ENCODE data around the gene GRK3.
"Not testable (repeated sequence)": the region's sequence is repeated elsewhere in the genome, so short reads cannot be mapped to it uniquely, and the experiment has no call there.

Gene GRK3

GRCh38 chr22:25696763-25697162 lies 132.3 kb downstream of the GRK3 start:
- no peak for DNase-seq (ENCODE audit: low read depth in 1 of 2, low spot score in 1 of 2)
- TF ChIP-seq JUND (IDR thresholded peaks at IDR 0.05; ENCODE audit: low read depth), result no peak
- in situ Hi-C loops (cut with HindIII; ENCODE audit: low pct_unique_long_range_greater_than_20kb, low sequenced_read_pairs), result no loop called here

- in situ Hi-C loops (cut with HindIII; ENCODE audit: low pct_unique_long_range_greater_than_20kb, low sequenced_read_pairs), result no loop called here
- no peak for DNase-seq (ENCODE audit: low read depth in 1 of 2, low spot score in 1 of 2)
- no peak for TF ChIP-seq JUND (IDR thresholded peaks at IDR 0.05; ENCODE audit: low read depth)
Observed at GRCh38 chr22:25697181-25697664, 132.7 kb downstream of the GRK3 start.

DNA sequence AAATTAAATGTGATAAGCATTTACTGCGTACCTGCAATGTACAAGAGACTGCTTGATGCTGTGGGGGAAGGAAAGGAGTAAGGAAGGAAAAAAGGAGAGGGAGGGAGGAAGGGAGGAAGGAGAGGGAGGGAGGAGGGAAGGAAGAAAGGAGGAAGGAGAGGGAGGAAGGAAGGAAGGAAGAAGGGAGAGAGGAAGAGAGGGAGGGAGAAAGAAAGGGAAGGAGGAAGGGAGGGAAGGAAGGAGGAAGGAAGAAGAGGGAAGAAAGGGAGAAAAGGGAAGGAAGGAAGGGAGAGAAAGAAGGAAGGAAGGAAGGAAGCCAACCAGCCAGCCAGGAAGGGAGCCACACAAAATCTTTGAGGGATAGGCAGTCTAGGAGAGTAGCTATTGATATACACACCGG lies 133.5 kb downstream of the GRK3 start:
- in situ Hi-C loops (cut with HindIII; ENCODE audit: low pct_unique_long_range_greater_than_20kb, low sequenced_read_pairs), result no loop called here
- DNase-seq (ENCODE audit: low read depth in 1 of 2, low spot score in 1 of 2), result no peak
- TF ChIP-seq JUND (IDR thresholded peaks at IDR 0.05; ENCODE audit: low read depth), result no peak

- DNase-seq (ENCODE audit: low read depth in 1 of 2, low spot score in 1 of 2), result no peak
- TF ChIP-seq JUND (IDR thresholded peaks at IDR 0.05; ENCODE audit: low read depth), result no peak
- in situ Hi-C loops (cut with HindIII; ENCODE audit: low pct_unique_long_range_greater_than_20kb, low sequenced_read_pairs), result no loop called here
Observed at GRCh38 chr22:25698461-25698860, 134.0 kb downstream of the GRK3 start.

DNA sequence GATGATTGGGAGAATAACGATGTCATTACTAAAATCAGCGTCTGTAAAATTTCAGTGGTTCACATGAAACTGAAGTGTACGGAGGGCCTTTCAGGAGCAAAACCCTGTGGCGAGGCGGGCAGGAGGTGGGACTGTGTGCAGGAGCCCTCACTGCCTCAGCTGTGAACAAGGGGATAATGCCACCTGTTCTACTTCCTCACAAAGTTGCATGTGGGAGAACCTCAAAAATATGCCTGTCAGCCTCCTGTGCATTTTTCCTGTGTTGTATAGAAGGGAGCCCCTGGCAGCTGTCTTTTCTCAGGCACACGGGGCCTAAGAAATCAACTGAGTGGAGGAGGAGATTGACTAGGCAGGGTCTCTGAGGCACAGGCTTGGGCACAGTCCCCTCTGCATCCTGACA lies 134.5 kb downstream of the GRK3 start:
- in situ Hi-C loops (cut with HindIII; ENCODE audit: low pct_unique_long_range_greater_than_20kb, low sequenced_read_pairs), result no loop called here
- no peak for TF ChIP-seq JUND (IDR thresholded peaks at IDR 0.05; ENCODE audit: low read depth)
- no peak for DNase-seq (ENCODE audit: low read depth in 1 of 2, low spot score in 1 of 2)

DNA sequence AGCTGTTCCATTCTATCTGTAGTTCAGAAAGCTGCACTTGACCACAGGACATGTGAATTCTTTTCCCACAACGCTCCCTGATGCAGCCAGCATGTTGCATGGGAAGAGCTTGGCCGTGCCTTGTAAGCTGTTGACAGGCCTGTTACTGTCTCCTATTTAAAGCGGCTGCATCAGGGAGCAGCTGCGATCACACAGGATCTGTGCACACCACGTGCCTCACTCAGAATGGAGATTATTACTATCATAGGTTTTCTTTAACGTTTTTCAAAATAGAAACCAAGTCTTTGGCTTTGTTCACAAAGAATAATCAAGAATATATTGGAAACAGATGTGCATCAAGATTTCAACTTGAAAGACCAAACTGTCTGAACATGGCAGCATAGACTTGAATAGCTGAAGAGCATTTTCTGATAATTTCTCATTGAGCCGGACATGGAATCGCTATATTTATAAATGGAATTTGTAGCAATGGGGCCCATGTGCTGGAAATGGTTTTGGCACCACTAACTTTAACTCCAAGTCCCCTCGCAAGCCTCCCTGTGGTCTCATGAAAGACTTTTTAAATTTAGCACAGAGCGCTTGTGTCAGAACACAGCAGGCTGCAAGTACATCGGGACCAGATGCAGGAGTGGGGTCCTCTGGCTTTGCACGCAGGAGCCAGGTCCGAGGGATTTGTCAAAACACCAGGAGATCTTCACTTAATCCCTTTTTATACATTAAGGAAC lies 136.7 kb downstream of the GRK3 start:
- in situ Hi-C loops (cut with HindIII; ENCODE audit: low pct_unique_long_range_greater_than_20kb, low sequenced_read_pairs), result no loop called here
- no peak for TF ChIP-seq JUND (IDR thresholded peaks at IDR 0.05; ENCODE audit: low read depth)
- no peak for DNase-seq (ENCODE audit: low read depth in 1 of 2, low spot score in 1 of 2)

DNA sequence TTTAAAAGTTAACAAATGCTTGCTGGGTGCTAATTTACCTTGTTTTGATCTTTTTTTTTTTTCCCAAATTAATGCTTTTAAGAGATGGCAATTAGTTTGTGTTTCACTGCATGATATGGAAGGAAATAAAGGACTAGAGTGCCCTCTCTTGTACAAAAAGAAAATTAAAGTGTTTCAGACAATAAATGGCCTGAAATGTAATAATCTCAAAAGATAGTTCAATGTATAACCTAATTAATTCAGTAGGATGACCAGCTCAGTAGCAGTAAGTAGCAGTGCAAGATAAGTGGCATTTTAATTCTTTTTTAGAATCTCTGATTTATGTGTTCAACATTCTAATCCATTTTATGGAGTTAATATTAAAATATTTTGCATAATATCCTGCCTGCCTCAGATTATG lies 137.6 kb downstream of the GRK3 start:
- peak; percentile 11 to 18 for DNase-seq (ENCODE audit: low read depth in 1 of 2, low spot score in 1 of 2)
- no peak for TF ChIP-seq JUND (IDR thresholded peaks at IDR 0.05; ENCODE audit: low read depth)
- in situ Hi-C loops (cut with HindIII; ENCODE audit: low pct_unique_long_range_greater_than_20kb, low sequenced_read_pairs), result no loop called here

- no peak for DNase-seq (ENCODE audit: low read depth in 1 of 2, low spot score in 1 of 2)
- TF ChIP-seq JUND (IDR thresholded peaks at IDR 0.05; ENCODE audit: low read depth), result no peak
- in situ Hi-C loops (cut with HindIII; ENCODE audit: low pct_unique_long_range_greater_than_20kb, low sequenced_read_pairs), result no loop called here
Observed at GRCh38 chr22:25702571-25703167, 138.2 kb downstream of the GRK3 start.

DNA sequence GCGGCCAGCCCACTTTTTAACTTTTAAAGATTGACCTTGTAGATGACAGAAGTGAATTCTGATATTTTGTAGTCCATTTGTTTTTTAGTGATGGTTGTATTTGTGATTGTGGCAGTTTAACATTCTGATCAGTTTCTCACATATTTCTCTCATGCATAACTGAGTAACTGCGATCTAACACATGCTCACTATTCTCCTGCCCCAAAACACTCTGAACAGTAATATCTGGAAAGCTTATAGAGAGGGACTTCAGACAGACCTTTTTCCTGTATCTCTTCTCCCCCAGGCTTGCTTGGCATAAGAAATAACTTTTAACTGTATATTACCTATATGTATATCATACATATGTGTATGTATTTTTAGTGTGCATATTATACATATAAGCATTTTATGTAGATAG lies 140.2 kb downstream of the GRK3 start:
- TF ChIP-seq JUND (IDR thresholded peaks at IDR 0.05; ENCODE audit: low read depth), result no peak
- in situ Hi-C loops (cut with HindIII; ENCODE audit: low pct_unique_long_range_greater_than_20kb, low sequenced_read_pairs), result no loop called here
- no peak for DNase-seq (ENCODE audit: low read depth in 1 of 2, low spot score in 1 of 2)

GRCh38 chr22:25706197-25706596 lies 141.7 kb downstream of the GRK3 start:
- in situ Hi-C loops (cut with HindIII; ENCODE audit: low pct_unique_long_range_greater_than_20kb, low sequenced_read_pairs), result no loop called here
- no peak for DNase-seq (ENCODE audit: low read depth in 1 of 2, low spot score in 1 of 2)
- TF ChIP-seq JUND (IDR thresholded peaks at IDR 0.05; ENCODE audit: low read depth), result no peak

DNA sequence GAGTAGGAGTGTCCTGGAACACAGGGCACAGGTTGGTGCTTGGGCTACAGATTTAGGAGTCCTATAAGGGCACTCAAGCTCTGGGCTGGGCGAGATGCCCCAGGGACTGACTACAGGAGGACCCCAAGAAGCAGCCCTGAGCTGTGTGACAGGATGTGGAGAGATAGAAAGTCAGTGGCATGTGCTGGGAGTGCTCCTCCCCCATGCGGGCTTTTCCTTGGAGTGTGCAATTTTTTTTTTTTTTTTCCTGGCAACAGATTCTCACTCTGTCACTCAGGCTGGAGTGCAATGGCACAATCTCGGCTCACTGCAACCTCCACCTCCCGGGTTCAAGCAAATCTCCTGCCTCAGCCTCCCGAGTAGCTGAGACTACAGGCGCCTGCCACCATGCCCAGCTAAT lies 144.0 kb downstream of the GRK3 start:
- in situ Hi-C loops (cut with HindIII; ENCODE audit: low pct_unique_long_range_greater_than_20kb, low sequenced_read_pairs), result not testable (repeated sequence)

DNA sequence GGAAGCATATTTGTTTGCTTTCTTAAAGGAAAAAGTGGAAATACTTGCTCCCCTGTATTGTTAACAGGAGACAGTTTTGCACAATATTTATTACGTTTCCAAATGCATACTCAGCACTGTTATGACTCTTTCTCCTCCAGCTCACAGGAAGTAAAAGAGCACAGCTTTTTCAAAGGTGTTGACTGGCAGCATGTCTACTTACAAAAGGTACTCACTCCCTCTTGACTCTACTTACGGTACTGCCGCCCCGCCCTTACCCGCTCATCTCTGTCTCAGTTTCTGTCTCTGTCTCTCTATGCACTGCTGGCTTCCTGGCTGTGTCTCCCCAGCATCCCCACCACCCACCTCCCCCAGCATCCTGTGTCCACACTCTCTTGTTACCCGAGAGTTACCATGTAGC lies 145.3 kb downstream of the GRK3 start:
- in situ Hi-C loops (cut with HindIII; ENCODE audit: low pct_unique_long_range_greater_than_20kb, low sequenced_read_pairs), result no loop called here
- TF ChIP-seq JUND (IDR thresholded peaks at IDR 0.05; ENCODE audit: low read depth), result no peak
- no peak for DNase-seq (ENCODE audit: low read depth in 1 of 2, low spot score in 1 of 2)

More for the DNA sequence above, 144.0 kb downstream of the GRK3 start:
- DNase-seq (ENCODE audit: low read depth in 1 of 2, low spot score in 1 of 2), result not testable (repeated sequence)

- no peak for DNase-seq (ENCODE audit: low read depth in 1 of 2, low spot score in 1 of 2)
- in situ Hi-C loops (cut with HindIII; ENCODE audit: low pct_unique_long_range_greater_than_20kb, low sequenced_read_pairs), result no loop called here
- TF ChIP-seq JUND (IDR thresholded peaks at IDR 0.05; ENCODE audit: low read depth), result no peak
Observed at GRCh38 chr22:25710501-25710900, 146.0 kb downstream of the GRK3 start.

DNA sequence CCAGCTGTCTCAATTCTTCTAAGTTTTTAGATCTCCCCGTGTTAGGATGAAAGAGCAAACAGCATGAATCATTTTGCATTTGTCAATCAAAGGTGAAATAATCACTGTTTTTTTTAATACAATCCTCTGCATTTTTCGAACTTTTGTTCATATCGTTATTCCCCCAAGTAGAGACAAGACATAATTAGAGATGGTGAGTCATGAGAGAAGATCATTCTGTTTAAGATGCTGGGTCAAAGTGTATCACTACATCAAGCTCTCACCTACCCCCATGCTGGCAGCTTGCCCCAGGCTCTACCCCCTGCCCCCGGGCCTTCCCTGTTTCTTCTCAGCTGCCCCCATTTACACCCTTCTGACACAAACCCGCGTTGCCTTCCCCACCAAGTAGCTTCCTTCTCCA lies 147.0 kb downstream of the GRK3 start:
- in situ Hi-C loops (cut with HindIII; ENCODE audit: low pct_unique_long_range_greater_than_20kb, low sequenced_read_pairs), result no loop called here
- DNase-seq (ENCODE audit: low read depth in 1 of 2, low spot score in 1 of 2), result no peak
- TF ChIP-seq JUND (IDR thresholded peaks at IDR 0.05; ENCODE audit: low read depth), result no peak

Data from T47D (cell line).